Adipose tissue (tissue), 3 donors: ENCODE results near the gene FAM24B. TPM values are rescaled to one million over a fixed set of nuclear protein-coding genes. Genes with fewer than 3 reads are reported as not detected.
"Not testable (repeated sequence)": the region's sequence is repeated elsewhere in the genome, so short reads cannot be mapped to it uniquely, and the experiment has no call there.

ENCODE experiments used
- H3K27ac ChIP-seq: one replicate; pipeline ENCODE4 v1.5.1; 2013; ENCODE audit warnings: low read depth, low read length
- WGBS, 3 donors: extraction: QIAGEN DNeasy Blood & Tissue Kit; methylation state at CpG; one replicate each; pipeline ENCODE4 v1.1.7; 2013; 5-methylcytosine and 5-hydroxymethylcytosine counted together
- polyA plus RNA-seq, 3 donors: library from polyadenylated mRNA; stranded (reverse); fragments of 200-250 nt; gene quantifications; one replicate each; pipeline ENCODE4 v1.2.3, GENCODE V29; 2013
- donor health status: healthy with polysubstance abuse.
- donor health status: Bipolar disorder and iron deficiency.
- donor health status: healthy.

FAM24B gene
- 10 to 100 TPM in 1 of 3 donors, 1 to 10 TPM in 2; 1.5 to 10.9 (median 1.8) TPM for polyA plus RNA-seq

- no peak within 1 kb of the TSS for H3K27ac ChIP-seq
- WGBS, 3 donors = 2 to 5% (median 4%) methylated on average over 95 of the region's 95 CpGs
Measured at GRCh38 chr10:122879339-122880273, at the start of gene FAM24B. Gene FAM24B, minus strand, starts transcription at chr10:122879581. Its CDS starts 29,066 bp downstream, at chr10:122850515.

- 78 to 86% (median 79%) methylated on average over 2 of the region's 2 CpGs for WGBS, 3 donors
- no peak overlapping the region for H3K27ac ChIP-seq
Measured at GRCh38 chr10:122915700-122916099, 36.3 kb upstream of the FAM24B start.

GRCh38 chr10:122911889-122912484 lies 32.6 kb upstream of the FAM24B start:
- WGBS, 3 donors = 21 to 26% (median 24%) methylated on average over 5 of the region's 5 CpGs

GRCh38 chr10:122910310-122910709 lies 30.9 kb upstream of the FAM24B start, which contains the start of gene FAM24A:
Gene FAM24A, plus strand, starts transcription at chr10:122910610. Its CDS starts 1,025 bp downstream, at chr10:122911635.
- 48 to 74% (median 72%) methylated on average over 1 of the region's 1 CpG for WGBS, 3 donors
- no peak within 1 kb of the TSS for H3K27ac ChIP-seq

More at GRCh38 chr10:122911889-122912484, 32.6 kb upstream of the FAM24B start:
- no peak overlapping the region for H3K27ac ChIP-seq

- 73 to 76% (median 73%) methylated on average over 4 of the region's 4 CpGs for WGBS, 3 donors
- H3K27ac ChIP-seq = not testable (repeated sequence)
Measured at GRCh38 chr10:122903861-122904260, 24.5 kb upstream of the FAM24B start.

- no peak overlapping the region for H3K27ac ChIP-seq
- WGBS, 3 donors = 85 to 86% (median 86%) methylated on average over 5 of the region's 5 CpGs
Measured at GRCh38 chr10:122894261-122894944, 15.0 kb upstream of the FAM24B start.

- no peak overlapping the region for H3K27ac ChIP-seq
- 93 to 96% (median 95%) methylated on average over 1 of the region's 1 CpG for whole genome bisulfite sequencing, 3 donors
Measured at GRCh38 chr10:122884166-122884565, 4.8 kb upstream of the FAM24B start.

GRCh38 chr10:122882766-122883165 lies 3.4 kb upstream of the FAM24B start:
- H3K27ac ChIP-seq = no peak overlapping the region

GRCh38 chr10:122878799-122879338 lies 512 bp downstream of the FAM24B start:
- 27 to 48% (median 46%) methylated on average over 14 of the region's 14 CpGs for WGBS, 3 donors
- H3K27ac ChIP-seq = no peak overlapping the region

GRCh38 chr10:122877264-122877663 lies 2.1 kb downstream of the FAM24B start:
- H3K27ac ChIP-seq = no peak overlapping the region

GRCh38 chr10:122876467-122876855 lies 2.9 kb downstream of the FAM24B start:
- 91 to 95% (median 91%) methylated on average over 1 of the region's 1 CpG for WGBS, 3 donors
- no peak overlapping the region for H3K27ac ChIP-seq

More at GRCh38 chr10:122877264-122877663, 2.1 kb downstream of the FAM24B start:
- WGBS, 3 donors = 73 to 88% (median 86%) methylated on average over 1 of the region's 1 CpG

GRCh38 chr10:122875843-122876466 lies 3.4 kb downstream of the FAM24B start:
- no peak overlapping the region for H3K27ac ChIP-seq
- 49 to 59% (median 52%) methylated on average over 6 of the region's 6 CpGs for WGBS, 3 donors

- H3K27ac ChIP-seq = not testable (repeated sequence)
- 91 to 100% (median 100%) methylated on average over 1 of the region's 2 CpGs for WGBS, 3 donors
Measured at GRCh38 chr10:122871947-122872346, 7.4 kb downstream of the FAM24B start.

GRCh38 chr10:122868768-122869167 lies 10.6 kb downstream of the FAM24B start:
- not testable (repeated sequence) for H3K27ac ChIP-seq
- 88 to 96% (median 96%) methylated on average over 1 of the region's 2 CpGs for WGBS, 3 donors

- not testable (repeated sequence) for H3K27ac ChIP-seq
- 78 to 90% (median 88%) methylated on average over 3 of the region's 3 CpGs for WGBS, 3 donors
Measured at GRCh38 chr10:122866757-122867482, 12.5 kb downstream of the FAM24B start.

GRCh38 chr10:122864901-122865300 lies 14.5 kb downstream of the FAM24B start:
- 59 to 100% (median 98%) methylated on average over 1 of the region's 1 CpG for WGBS, 3 donors
- no peak overlapping the region for H3K27ac ChIP-seq

- WGBS, 3 donors = 85 to 95% (median 88%) methylated on average over 2 of the region's 2 CpGs
- no peak overlapping the region for H3K27ac ChIP-seq
Measured at GRCh38 chr10:122864194-122864592, 15.2 kb downstream of the FAM24B start.
